ENCODE results near the gene URM1.
"Not testable (repeated sequence)": the region's sequence is repeated elsewhere in the genome, so short reads cannot be mapped to it uniquely, and the experiment has no call there.

Gene URM1

DNA sequence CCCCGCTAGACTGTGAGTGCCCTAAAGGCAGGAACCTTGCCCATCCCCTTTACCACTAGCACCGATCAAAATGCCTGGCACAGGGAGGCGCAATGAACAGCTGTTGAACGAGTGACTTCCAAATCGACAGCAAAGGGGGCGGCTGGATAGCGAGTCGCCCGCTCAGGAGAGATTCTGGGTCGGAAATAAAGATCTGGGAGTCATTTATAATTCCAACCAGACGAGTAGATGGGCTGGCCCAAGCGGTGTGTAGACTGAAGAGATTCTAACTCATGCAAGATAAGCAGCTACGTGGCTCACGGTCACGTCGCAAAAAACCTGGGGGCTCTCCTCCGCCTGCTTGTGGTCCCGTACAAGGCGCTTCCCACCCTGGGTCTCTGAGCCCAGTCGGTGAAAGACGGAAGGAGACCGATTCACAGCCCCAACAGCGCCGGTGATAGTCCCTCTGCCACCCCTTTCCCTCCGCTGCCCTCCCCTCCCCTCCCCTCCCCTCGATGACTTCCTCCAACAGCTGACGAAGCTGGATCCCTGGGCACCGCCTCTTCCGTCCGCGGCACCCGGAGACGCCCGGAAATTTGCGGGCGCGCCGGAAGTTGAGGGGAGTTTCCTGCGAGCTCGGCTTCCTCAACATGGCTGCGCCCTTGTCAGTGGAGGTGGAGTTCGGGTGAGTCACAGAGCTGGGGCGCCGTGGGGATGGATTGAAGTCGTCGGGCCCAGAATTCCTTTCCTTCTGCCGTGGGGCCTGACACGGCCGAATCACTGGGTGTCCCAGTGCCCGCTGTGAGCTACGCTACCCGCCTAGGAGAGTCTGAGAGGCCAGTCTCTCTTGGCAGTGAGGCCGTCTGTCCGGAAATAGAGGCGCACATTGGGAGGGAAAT is at the start of gene URM1:
URM1 (plus strand) TSS at position 623 of the 878 bp plus-strand sequence; CDS start at position 630, 7 bp downstream.
- DNase-seq (ENCODE audit: low read depth): peak; percentile 65

DNA sequence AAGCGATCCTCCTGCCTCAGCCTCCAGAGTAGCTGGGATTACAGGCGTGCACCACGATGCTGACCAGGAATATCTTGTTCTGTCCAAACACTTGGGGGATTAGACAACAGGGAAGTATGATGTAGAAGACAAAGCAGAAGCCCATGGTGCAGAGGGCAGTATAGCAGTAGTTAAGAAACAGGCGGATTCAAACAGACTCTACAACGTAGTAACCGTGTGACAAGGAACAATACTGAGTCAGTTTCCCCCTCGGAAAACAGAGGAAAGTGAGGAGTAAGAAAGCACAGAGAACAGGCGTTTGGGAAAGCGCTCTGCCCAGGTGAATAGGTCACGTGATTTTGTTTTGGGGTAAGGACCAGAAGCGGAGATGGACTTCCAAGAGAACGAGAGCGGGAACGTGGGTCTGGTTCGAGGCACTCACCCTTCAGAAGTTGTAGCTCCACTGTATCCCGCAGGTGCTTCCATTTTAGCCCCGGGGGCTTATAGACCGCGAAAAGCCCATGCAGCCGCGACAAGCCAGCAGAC is 49.2 kb upstream of the URM1 start:
- no peak for DNase-seq (ENCODE audit: low read depth)

DNA sequence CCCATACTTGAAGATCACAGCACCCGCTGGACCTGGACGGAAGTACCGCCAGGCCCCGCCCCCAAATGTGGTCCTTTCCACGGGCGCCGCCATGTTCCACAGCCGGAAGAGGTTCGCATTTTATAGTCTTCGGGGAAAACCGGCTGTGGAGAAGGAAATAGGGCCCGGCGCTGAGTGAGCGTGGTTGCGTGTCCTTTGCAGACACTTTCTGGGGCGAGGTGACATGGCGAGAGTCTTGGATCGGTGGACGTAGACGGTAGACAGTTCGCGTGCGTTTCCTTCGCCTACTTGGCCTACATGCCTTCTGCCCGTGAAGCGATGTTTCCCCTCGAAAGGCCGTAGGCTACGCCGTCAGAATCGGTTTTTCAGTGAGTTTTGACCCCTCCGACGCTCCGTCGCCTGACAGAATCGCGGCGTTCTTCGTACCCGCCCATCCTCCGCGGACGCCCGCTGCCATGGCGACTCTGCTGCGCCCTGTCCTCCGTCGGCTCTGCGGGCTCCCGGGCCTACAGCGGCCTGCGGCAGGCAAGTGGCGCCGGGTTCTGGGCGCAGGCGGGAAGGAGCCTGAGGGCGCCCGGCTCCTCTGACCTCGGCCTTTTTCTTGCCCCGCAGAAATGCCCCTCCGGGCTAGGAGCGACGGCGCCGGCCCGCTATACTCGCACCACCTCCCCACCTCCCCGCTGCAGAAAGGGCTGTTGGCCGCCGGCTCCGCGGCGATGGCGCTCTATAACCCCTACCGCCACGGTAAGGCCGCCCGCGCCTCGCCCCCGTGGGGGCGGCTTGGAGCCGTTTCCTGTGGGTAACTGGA is 48.6 kb upstream of the URM1 start, which contains the start of the genes COQ4 and TRUB2:
COQ4 (plus strand) TSS at position 436 of the 808 bp plus-strand sequence; CDS start at position 456, 20 bp downstream.
TRUB2 (minus strand) TSS at position 44 of the 808 bp plus-strand sequence; CDS start at position 5, 39 bp downstream.
- peak; percentile 58 for DNase-seq (ENCODE audit: low read depth)

DNA sequence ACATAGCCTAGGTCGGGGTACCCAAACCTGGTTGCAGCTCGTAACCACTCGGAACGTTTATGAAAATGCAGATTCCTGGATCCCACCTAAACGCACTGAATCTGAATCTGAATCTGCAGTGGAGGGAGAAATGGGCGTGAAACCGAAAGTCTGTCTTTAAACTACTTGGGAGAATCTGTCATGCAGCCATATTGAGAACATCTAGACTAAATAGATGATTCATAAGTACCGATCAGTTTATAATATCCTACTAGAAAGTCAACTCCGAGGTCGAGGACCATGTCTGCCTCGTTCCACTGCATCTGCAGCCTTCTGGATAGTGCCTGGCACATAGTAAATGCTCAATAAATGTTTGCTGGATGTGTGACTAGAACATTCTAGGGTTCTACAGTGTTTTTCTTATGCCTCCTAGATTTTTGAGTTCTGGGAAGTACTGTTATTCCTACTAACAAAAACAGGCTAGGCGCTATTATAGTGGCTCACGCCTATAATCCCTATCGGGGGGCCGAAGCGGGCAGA is 47.9 kb upstream of the URM1 start:
- no peak for DNase-seq (ENCODE audit: low read depth)

DNA sequence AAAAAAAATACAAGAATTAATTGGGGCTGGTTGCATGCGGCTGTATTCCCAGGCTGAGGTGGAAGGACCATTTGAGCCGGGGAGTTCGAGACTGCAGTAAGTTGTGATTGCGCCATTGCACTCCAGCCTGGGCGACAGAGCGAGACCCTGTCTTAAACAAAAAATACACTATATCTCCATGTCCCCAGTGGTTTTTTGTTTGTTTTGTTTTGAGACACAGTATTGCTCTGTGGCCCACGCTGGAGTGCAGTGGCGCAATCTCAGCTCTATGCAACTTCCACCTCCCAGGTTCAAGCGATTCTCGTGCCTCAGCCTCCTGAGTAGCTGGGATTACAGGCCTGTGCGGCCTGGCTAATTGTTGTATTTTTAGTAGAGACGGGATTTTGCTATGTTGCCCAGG is 47.4 kb upstream of the URM1 start:
- no peak for DNase-seq (ENCODE audit: low read depth)

DNA sequence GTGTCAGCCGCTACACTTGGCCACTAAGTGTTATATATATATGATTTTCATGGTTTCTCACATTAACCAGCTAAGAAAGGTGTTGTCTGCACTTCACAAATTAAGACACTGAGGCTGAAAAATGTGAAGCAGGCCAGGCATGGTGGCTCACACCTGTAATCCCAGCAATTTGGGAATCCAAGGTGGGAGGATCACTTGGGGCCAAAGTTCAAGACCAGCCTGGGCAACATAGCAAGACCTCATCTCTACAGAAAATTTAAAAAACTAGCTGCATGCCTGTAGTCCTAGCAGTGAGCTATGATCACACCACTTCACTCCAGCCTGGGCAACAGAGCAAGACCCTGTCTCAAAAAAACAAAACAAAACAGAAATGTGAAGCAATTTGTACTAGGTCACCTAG is 46.8 kb upstream of the URM1 start:
- DNase-seq (ENCODE audit: low read depth): no peak

DNA sequence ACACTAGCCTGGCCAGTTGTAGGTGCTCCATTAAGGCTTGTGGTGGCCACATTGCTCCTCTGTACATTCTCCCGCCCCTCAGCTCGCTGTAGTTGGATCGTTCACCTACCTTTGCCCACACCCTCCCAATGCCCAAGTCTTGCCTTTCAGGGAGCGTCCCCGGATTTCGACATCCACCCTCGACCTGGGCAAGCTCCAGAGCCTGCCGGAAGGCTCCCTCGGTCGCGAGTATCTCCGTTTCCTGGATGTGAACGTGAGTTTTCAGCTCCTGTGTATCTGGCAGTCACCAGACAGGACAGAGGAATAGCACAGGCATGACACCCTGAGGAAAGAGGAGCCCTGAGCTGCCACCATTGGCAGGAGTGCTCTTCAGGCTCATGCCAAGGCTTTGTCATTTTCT is 45.5 kb upstream of the URM1 start:
- no peak for DNase-seq (ENCODE audit: low read depth)

DNA sequence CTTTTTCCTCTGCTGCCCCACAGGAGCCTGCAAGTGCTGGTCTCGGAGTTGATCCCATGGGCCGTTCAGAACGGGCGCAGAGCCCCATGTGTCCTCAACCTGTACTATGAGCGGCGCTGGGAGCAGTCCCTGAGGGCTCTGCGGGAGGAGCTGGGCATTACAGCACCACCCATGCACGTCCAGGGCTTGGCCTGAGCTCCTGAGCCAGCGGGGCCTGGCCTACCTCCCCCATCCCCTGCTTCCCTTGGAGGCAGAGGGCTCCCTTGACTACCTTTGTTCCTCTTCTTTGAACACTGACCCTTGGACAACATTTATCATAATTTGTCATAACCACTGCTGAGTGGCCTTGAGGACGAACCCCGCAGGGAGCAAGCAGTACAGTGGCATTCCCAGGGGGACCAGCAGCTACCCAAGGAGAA is 37.7 kb upstream of the URM1 start:
- no peak for DNase-seq (ENCODE audit: low read depth)

DNA sequence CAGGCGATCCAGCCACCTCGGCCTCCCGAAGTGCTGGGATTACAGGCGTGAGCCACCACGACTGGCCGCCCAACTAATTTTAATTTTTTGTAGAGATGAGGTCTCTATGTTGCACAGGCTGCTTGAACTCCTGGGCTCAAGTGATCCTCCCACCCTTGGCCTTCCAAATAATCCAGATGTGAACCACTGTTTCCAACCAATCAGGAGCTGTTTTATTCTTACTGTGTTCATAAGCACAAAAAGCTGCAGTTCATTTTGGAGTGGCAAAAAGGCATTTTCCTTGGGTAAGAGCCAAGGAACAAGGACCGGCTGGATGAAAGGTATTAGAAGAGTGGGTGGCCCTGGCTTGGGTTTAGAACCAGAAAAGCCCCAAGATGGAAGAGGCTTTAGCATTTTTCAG is 36.0 kb upstream of the URM1 start:
- DNase-seq (ENCODE audit: low read depth): no peak

DNA sequence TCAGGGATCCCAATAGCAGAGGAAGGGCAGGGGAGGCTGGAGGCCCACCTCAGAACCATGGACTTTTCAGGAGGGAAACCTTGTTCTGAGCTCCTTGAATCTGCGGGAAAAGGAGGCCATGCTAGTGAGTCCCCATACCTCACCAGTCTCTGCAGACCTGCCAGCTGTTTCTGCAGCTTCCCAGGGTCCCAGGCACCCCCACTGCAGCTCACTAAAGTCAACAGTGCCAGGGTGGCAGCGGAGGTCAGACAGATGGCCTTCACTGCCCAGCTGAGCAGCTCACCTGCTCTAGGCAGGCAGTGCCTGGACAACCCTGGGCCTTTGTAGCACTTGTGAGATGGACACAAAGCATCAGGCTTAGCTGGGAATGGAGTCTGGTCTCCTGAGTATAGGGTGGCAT is 35.3 kb upstream of the URM1 start:
- DNase-seq (ENCODE audit: low read depth): no peak

DNA sequence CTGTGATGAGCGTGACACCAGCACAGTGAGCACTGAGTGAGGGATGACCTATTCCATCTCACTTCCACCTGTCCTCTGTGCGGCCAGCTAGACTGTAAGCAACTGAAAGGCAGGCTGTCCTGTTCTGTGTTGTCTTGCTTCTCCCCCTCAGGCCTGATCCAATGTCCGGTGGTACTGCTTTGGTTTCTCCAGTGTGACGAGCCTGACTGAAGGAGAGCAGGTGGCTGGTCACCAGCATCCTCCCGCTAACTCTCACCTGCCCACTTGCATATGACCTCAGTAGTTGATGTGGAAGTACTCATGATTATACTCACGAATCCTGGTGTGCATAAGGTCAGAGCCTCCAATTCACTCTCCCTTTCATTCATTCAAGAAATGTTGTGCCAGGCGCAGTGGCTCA is 33.2 kb upstream of the URM1 start:
- DNase-seq (ENCODE audit: low read depth): no peak

DNA sequence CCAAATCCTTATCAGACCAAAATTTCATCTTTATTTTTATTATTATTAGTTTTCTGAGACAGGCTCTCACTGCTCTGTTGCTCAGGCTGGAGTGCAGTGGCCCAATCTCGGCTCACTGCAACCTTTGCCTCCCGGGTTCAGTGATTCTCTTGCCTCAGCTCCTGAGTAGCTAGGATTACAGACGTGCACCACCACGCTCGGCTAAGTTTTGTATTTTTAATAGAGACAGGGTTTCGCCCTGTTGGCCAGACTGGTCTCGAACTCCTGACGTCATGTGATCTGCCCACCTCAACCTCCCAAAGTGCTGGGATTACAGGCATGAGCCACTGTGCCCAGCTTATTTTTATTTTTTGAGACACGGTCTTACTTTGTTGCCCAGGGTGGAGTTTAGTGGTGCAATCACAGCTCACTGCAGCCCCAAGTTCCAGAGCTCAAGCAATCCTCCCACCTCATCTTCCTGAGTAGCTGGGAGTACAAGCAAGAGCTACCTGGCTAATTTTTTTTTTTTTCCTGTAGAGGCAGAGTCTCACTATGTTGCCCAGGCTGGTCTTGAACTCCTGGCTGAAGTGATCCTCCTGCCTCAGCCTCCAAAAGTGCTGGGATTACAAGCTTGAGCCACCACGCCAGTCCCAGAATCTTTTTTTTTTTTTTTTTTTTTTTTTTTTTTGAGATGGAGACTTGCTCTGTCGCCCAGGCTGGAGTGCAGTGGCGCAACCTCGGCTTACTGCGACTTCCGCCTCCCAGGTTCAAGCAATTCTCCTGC is 32.1 kb upstream of the URM1 start:
- DNase-seq (ENCODE audit: low read depth): not testable (repeated sequence)

DNA sequence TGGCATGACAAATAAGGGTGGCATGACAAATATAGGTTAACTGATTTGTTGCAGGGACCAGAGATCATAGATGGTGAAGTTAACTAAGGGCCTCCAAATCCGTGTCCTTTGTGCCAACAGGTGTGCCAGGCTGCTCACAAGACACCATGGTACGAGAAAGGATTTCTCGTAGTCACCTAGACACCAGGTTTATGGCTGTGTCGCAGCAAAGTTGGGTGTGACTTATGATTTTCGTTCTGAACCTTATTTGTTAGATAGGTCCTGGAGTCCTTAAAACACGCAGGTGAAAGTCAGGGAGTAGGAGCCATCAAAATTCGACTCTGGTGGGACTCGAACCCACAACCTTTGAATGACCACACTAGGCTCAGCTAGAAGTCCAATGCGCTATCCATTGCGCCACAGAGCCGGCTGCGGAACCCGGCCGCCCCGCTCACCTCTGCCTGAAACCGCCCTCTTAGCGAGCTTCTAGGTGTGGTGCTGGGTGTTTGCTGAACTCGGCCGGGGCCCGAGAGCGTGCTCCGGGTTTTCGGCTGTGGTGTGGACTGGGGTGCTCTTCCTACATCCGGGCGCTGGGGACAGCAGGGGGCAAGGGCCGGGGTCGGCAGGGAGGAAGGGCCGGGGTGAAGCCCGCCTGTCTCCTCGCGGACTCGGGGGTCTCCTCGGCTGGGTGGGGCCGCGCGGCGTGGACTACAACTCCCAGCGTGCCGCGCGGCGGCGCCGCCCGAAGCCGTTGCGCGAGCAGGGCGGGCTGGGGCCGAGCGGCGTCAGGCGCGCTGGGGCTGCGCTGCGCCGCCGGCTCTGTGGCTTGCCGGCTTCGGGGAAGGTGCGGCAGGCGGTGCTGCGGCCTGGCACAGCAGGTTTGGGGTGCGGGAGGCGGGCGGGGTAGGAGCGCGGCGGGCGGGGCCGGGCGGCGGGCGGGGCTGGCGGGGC is 31.1 kb upstream of the URM1 start, which contains the start of gene SLC27A4:
SLC27A4 (plus strand) TSS at position 767 of the 930 bp plus-strand sequence. CDS start 2,606 bp downstream, outside the sequence.
- no peak for DNase-seq (ENCODE audit: low read depth)

DNA sequence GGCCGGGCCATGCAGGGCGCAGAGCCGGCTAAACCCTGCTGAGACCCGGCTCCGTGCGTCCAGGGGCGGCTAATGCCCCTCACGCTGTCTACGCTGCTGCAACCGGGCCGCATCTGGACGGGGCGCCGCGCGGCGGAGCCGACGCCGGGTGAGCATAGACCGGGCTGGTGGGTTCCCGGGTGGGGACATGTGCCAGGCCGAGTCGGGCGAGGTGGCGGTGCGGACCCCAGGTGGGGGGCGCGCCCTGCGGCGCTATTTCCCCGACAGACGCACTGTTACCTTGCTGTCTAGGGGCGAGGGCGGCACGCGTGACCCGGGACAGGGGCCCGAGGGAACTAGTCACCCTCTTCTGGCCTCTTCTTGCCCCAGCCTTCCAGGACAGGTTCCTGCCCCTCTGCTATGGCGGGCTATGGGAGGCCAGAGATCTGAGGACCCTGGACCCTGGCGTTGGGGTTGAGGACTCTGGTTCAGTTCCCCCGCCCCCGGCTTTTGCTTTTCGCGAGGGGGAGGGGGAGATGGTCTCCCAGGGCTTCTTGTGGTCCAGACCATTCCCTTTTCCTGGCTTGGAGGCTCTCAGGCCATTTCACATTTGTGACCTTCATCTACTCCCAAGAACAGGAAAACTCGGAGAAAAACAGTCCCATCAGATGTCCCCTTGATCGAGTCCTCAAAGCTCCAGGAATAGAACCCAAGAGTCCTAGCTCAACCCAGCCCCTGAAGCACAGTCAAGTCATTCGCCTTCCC is 30.3 kb upstream of the URM1 start:
- no peak for DNase-seq (ENCODE audit: low read depth)

DNA sequence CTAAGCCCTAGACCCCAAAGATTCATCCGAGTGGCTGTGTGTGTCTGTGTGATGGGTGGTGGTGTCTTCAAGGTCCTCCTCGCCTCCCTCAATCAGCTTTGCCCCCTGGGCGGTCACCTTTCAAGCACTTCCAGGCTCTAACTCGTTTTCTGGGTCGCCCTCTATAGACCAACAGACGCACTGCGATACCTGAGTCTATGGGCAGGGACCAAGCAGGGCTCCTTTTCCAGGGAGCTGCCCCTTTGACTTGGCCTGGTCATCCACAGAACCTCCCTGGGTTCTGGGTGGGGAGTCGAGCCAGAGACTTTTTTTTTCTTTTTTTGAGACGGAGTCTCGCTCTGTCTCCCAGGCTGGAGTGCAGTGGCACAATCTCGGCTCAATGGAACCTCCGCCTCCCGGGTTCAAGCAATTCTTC is 29.7 kb upstream of the URM1 start:
- no peak for DNase-seq (ENCODE audit: low read depth)

DNA sequence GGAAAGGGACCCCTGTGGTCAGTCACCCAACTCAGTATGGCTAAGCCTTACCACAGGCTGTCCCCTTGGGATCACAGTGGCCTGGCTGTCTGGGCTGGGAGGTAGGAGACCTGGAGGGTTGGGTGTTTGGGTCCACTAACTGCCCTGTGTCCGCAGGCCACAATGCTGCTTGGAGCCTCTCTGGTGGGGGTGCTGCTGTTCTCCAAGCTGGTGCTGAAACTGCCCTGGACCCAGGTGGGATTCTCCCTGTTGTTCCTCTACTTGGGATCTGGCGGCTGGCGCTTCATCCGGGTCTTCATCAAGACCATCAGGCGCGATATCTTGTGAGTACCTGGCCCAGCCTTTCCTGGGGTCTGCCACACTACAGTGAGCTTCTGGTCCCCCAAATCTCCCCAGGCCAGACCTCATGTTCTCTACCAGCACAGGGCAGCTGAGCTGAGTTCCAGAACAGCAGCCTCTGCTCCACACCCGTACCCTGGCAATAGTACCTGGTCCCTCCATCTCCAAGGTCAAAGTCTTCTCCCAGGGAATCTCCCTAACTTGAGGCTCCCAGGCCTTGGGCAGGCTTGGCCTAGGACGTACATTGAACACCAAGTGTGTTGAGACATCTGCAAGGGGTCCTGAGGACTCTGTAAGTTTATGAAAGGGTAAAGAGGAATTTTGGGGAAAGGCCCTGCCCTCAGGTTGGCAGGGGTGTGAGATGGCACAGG is 28.0 kb upstream of the URM1 start:
- no peak for DNase-seq (ENCODE audit: low read depth)

DNA sequence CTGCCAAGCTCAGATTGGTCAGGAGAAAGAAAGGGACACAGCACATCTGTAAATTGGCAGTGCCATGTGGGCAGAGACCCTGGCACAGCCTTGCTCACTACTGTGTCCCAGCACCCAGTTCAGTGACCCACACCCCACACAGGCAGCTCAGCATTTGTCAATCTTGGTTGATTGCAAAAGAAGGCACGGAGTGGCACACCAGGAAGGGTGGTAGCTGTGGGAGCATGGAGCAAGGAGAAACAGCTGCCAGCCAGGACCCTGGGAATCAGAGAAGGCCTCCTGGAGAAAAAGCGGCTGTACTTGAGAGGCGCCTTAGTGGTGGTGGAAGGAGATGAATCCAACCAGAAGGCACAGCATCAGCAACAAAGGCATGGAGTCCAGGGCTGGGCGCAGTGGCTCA is 27.3 kb upstream of the URM1 start:
- no peak for DNase-seq (ENCODE audit: low read depth)

DNA sequence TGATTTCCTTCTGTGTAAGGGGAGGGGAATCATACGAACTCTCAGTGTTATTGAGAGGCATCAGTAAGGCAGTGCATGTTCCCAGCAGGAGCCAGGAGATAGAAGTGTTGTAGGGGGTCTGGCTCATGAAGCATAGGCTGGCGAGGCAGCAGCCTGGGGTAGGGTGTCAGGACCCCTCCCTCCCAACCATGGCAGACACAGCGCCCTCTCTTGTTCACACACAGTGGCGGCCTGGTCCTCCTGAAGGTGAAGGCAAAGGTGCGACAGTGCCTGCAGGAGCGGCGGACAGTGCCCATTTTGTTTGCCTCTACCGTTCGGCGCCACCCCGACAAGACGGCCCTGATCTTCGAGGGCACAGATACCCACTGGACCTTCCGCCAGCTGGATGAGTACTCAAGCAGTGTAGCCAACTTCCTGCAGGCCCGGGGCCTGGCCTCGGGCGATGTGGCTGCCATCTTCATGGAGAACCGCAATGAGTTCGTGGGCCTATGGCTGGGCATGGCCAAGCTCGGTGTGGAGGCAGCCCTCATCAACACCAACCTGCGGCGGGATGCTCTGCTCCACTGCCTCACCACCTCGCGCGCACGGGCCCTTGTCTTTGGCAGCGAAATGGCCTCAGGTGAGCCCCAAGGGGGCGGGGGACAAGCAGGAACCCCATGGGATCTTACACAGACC is 26.1 kb upstream of the URM1 start:
- DNase-seq (ENCODE audit: low read depth): no peak
